Esophagus squamous epithelium (tissue), 5 donors: ENCODE results near the gene RAB20. TPM values are rescaled to one million over a fixed set of nuclear protein-coding genes. Genes with fewer than 3 reads are reported as not detected.
A peak's percentile ranks its signal among the peaks of the same experiment; 100 is the strongest.

Experiments
- DNase-seq: peaks from one replicate; lab custom pipeline; 2025; lab: John Stamatoyannopoulos, UW
- H3K27ac ChIP-seq, 4 donors: fragments of 200-600 bp; sonication (generic); one replicate each; pipeline ENCODE4 v1.5.1; 2016 to 2019; ENCODE audit warnings: mild to moderate bottlenecking in 1 of 4
- H3K27me3 ChIP-seq, 4 donors: fragments of 200-600 bp; sonication (generic); 1 replicate in 3 of 4; 2 replicates in 1 of 4; pipeline versions ENCODE4 v1.5.1 to v1.6.0; 2017 to 2021; ENCODE audit warnings: antibody characterized with exemption in 1 of 4
- H3K36me3 ChIP-seq, 3 donors: fragments of 200-600 bp; sonication (generic); one replicate each; pipeline ENCODE4 v1.5.1; 2016 to 2019
- H3K4me1 ChIP-seq, 3 donors: fragments of 200-600 bp; sonication (generic); one replicate each; pipeline ENCODE4 v1.5.1; 2017 to 2019
- H3K4me3 ChIP-seq, 4 donors: fragments of 200-600 bp; sonication (generic); 1 replicate in 3 of 4; 2 replicates in 1 of 4; pipeline ENCODE4 v1.5.1; 2016 to 2019; ENCODE audit warnings: mild to moderate bottlenecking in 2 of 4, moderate library complexity in 1 of 4
- H3K9me3 ChIP-seq, 3 donors: fragments of 200-600 bp; sonication (generic); one replicate each; pipeline ENCODE4 v1.5.1; 2016 to 2019
- CTCF ChIP-seq, 6 experiments: fragments of 450-650 bp in 4 of 6; fragments of 200-600 bp in 2 of 6; sonication (generic) in 2 of 6; IDR thresholded peaks; one replicate each; pipeline ENCODE4 v1.5.1; 2016 to 2019; ENCODE audit warnings: antibody characterized with exemption in 6 of 6, mild to moderate bottlenecking in 4 of 6, moderate library complexity in 4 of 6
- POLR2A ChIP-seq, 4 donors: fragments of 450-650 bp; IDR thresholded peaks; one replicate each; pipeline ENCODE4 v1.6.1; 2017; ENCODE audit warnings: antibody characterized with exemption in 4 of 4, mild to moderate bottlenecking in 4 of 4, moderate library complexity in 3 of 4
- WGBS, 2 donors: methylation state at CpG; one replicate each; pipeline ENCODE4 v1.1.5; 2018; 5-methylcytosine and 5-hydroxymethylcytosine counted together
- intact Hi-C: fragments of 100-400 bp; cut with DNase I; formaldehyde crosslinking; loops from one replicate; pipeline ENCODE4 v1.15.0; 2022
- total RNA-seq, 4 donors: library from RNA; depleted of rRNA; stranded (reverse); fragments of >200 nt; gene quantifications; one replicate each; pipeline ENCODE4 v1.1.0, GENCODE V29; 2016
- donor health status: DM: yes; HTN: yes; CAD: no.

Gene RAB20
- total RNA-seq, 4 donors from 2014 or later: 1.3 to 7.2 (median 4.3) TPM

GRCh38 chr13:110600980-110601379, 39.5 kb upstream of the RAB20 start:
- Histone ChIP-seq H3K36me3 (no peaks in the 10 kb centered on the region), H3K27ac (no peak overlapping the region), H3K4me3 (no peak overlapping the region), H3K9me3 (no peaks in the 10 kb centered on the region), H3K27me3 (no peaks in the 10 kb centered on the region), H3K4me1 (peaks cover 0 to 8% (median 0%) of the 10 kb centered on the region in 3 donors)
- TF ChIP-seq CTCF (IDR thresholded peaks at IDR 0.05) (no peak), POLR2A (IDR thresholded peaks at IDR 0.05) (no peak)
- no peak for DNase-seq
- intact Hi-C loops: no loop called here
- 61 to 71% methylated on average over 4 of the region's 4 CpGs for WGBS, 2 donors

- WGBS, 2 donors: 78% methylated on average over 10 of the region's 10 CpGs
- no peaks in the 10 kb centered on the region for H3K27me3 ChIP-seq
- no peak for TF ChIP-seq POLR2A (IDR thresholded peaks at IDR 0.05)
- TF ChIP-seq CTCF (IDR thresholded peaks at IDR 0.05): no peak
- no peak overlapping the region for H3K4me3 ChIP-seq
- intact Hi-C loops: no loop called here
- H3K36me3 ChIP-seq: no peaks in the 10 kb centered on the region
- no peaks in the 10 kb centered on the region for H3K9me3 ChIP-seq
- DNase-seq: no peak
- peaks cover 0 to 8% (median 0%) of the 10 kb centered on the region in 3 donors for H3K4me1 ChIP-seq
- no peak overlapping the region for H3K27ac ChIP-seq
Measured at GRCh38 chr13:110600261-110600819, 38.8 kb upstream of the RAB20 start.

GRCh38 chr13:110597041-110597689, 35.6 kb upstream of the RAB20 start:
- intact Hi-C loops: no loop called here

GRCh38 chr13:110593430-110594130, 32.1 kb upstream of the RAB20 start:
- peaks cover 0 to 25% (median 3%) of the 10 kb centered on the region in 3 donors for H3K4me1 ChIP-seq
- no peak for DNase-seq
- no peaks in the 10 kb centered on the region for H3K36me3 ChIP-seq
- WGBS, 2 donors: 41 to 42% methylated on average over 6 of the region's 6 CpGs
- no peaks in the 10 kb centered on the region for H3K27me3 ChIP-seq
- no peaks in the 10 kb centered on the region for H3K9me3 ChIP-seq
- no peak for TF ChIP-seq POLR2A (IDR thresholded peaks at IDR 0.05)
- TF ChIP-seq CTCF (IDR thresholded peaks at IDR 0.05): peak; percentile 34 to 71 (median 62)
- no peak overlapping the region for H3K4me3 ChIP-seq
- H3K27ac ChIP-seq: no peak overlapping the region
- intact Hi-C loops: loop anchor here (5.0 kb wide), 1 partner anchor 224 kb away; no protein-coding TSS in a partner anchor

More at GRCh38 chr13:110597041-110597689, 35.6 kb upstream of the RAB20 start:
- 74 to 75% methylated on average over 10 to 16 of the region's 16 CpGs for WGBS, 2 donors
- Histone ChIP-seq H3K27ac (no peak overlapping the region), H3K36me3 (no peaks in the 10 kb centered on the region), H3K4me3 (no peak overlapping the region), H3K4me1 (peaks cover 0 to 12% (median 0%) of the 10 kb centered on the region in 3 donors), H3K27me3 (no peaks in the 10 kb centered on the region), H3K9me3 (no peaks in the 10 kb centered on the region)
- no peak for TF ChIP-seq CTCF (IDR thresholded peaks at IDR 0.05)
- TF ChIP-seq POLR2A (IDR thresholded peaks at IDR 0.05): no peak
- no peak for DNase-seq

- Histone ChIP-seq H3K4me1 (peaks cover 0 to 25% (median 3%) of the 10 kb centered on the region in 3 donors), H3K9me3 (no peaks in the 10 kb centered on the region), H3K27ac (no peak overlapping the region), H3K36me3 (no peaks in the 10 kb centered on the region), H3K4me3 (no peak overlapping the region), H3K27me3 (no peaks in the 10 kb centered on the region)
- WGBS, 2 donors: 52 to 57% methylated on average over 2 of the region's 2 CpGs
- no peak for DNase-seq
- TF ChIP-seq POLR2A (IDR thresholded peaks at IDR 0.05) (no peak), CTCF (IDR thresholded peaks at IDR 0.05) (no peak)
- intact Hi-C loops: loop anchor here (5.0 kb wide), 1 partner anchor 225 kb away; no protein-coding TSS in a partner anchor
Measured at GRCh38 chr13:110592665-110593064, 31.1 kb upstream of the RAB20 start.
